ENCODE measurements around the gene ADK. TPM values are rescaled to one million over a fixed set of nuclear protein-coding genes. Genes with fewer than 3 reads are reported as not detected.
"Not testable (repeated sequence)": the region's sequence is repeated elsewhere in the genome, so short reads cannot be mapped to it uniquely, and the experiment has no call there.

ADK gene
- total and polyA plus RNA-seq, 5 donors from 2014 or later = 33.3 to 83.0 (median 63.7) TPM

GRCh38 chr10:74207691-74208480, 56.9 kb downstream of the ADK start:
- H3K36me3 Mint-ChIP-seq = peaks cover 14% of the 10 kb centered on the region
- H3K27ac Mint-ChIP-seq = no peak overlapping the region
- DNase-seq = no peak
- Histone ChIP-seq H3K27ac (ENCODE audit: insufficient read depth, low read length, poor library complexity, severe bottlenecking) (no peak overlapping the region), H3K4me3 (ENCODE audit: low read depth, low read length) (no peak overlapping the region), H3K36me3 (ENCODE audit: control insufficient read depth, insufficient read depth, low read length) (peaks cover 6% of the 10 kb centered on the region), H3K27me3 (ENCODE audit: control insufficient read depth, insufficient read depth, low read length) (no peaks in the 10 kb centered on the region), H3K9me3 (ENCODE audit: control insufficient read depth in 2 of 2, low read length in 2 of 2) (no peaks in the 10 kb centered on the region), H3K4me1 (ENCODE audit: control insufficient read depth, insufficient read depth, low read length, poor library complexity, severe bottlenecking) (no peaks in the 10 kb centered on the region)
- peaks cover 13 to 22% (median 19%) of the 10 kb centered on the region in 4 donors for H3K4me1 Mint-ChIP-seq
- H3K9me3 Mint-ChIP-seq = no peaks in the 10 kb centered on the region
- H3K4me3 Mint-ChIP-seq = no peak overlapping the region
- no peak for ATAC-seq (ENCODE audit: low read depth in 2 of 2)
- H3K27me3 Mint-ChIP-seq = no peaks in the 10 kb centered on the region

- Mint-ChIP-seq H3K36me3 (peaks cover 14% of the 10 kb centered on the region), H3K4me1 (peaks cover 16 to 27% (median 23%) of the 10 kb centered on the region in 4 donors), H3K9me3 (no peaks in the 10 kb centered on the region), H3K4me3 (no peak overlapping the region), H3K27ac (peak overlapping the region in 2 of 3 donors; percentile 33 to 56), H3K27me3 (no peaks in the 10 kb centered on the region)
- DNase-seq = no peak
- Histone ChIP-seq H3K36me3 (ENCODE audit: control insufficient read depth, insufficient read depth, low read length) (peaks cover 6% of the 10 kb centered on the region), H3K9me3 (ENCODE audit: control insufficient read depth in 2 of 2, low read length in 2 of 2) (no peaks in the 10 kb centered on the region), H3K4me1 (ENCODE audit: control insufficient read depth, insufficient read depth, low read length, poor library complexity, severe bottlenecking) (peaks cover 5% of the 10 kb centered on the region), H3K27me3 (ENCODE audit: control insufficient read depth, insufficient read depth, low read length) (no peaks in the 10 kb centered on the region), H3K27ac (ENCODE audit: insufficient read depth, low read length, poor library complexity, severe bottlenecking) (no peak overlapping the region), H3K4me3 (ENCODE audit: low read depth, low read length) (no peak overlapping the region)
- no peak for ATAC-seq (ENCODE audit: low read depth in 2 of 2)
Measured at GRCh38 chr10:74208997-74209396, 58.0 kb downstream of the ADK start.

GRCh38 chr10:74213019-74213418, 62.0 kb downstream of the ADK start:
- Histone ChIP-seq H3K9me3 (ENCODE audit: control insufficient read depth in 2 of 2, low read length in 2 of 2) (no peaks in the 10 kb centered on the region), H3K27ac (ENCODE audit: insufficient read depth, low read length, poor library complexity, severe bottlenecking) (no peak overlapping the region), H3K36me3 (ENCODE audit: control insufficient read depth, insufficient read depth, low read length) (no peaks in the 10 kb centered on the region), H3K4me1 (ENCODE audit: control insufficient read depth, insufficient read depth, low read length, poor library complexity, severe bottlenecking) (peaks cover 5% of the 10 kb centered on the region), H3K4me3 (ENCODE audit: low read depth, low read length) (no peak overlapping the region), H3K27me3 (ENCODE audit: control insufficient read depth, insufficient read depth, low read length) (no peaks in the 10 kb centered on the region)
- DNase-seq (no peak), ATAC-seq (ENCODE audit: low read depth in 2 of 2) (no peak)
- no peaks in the 10 kb centered on the region for H3K36me3 Mint-ChIP-seq
- no peaks in the 10 kb centered on the region for H3K9me3 Mint-ChIP-seq
- H3K4me3 Mint-ChIP-seq = no peak overlapping the region
- peaks cover 15 to 24% (median 18%) of the 10 kb centered on the region in 4 donors for H3K4me1 Mint-ChIP-seq
- peak overlapping the region in 1 of 3 donors; percentile 8 for H3K27ac Mint-ChIP-seq
- H3K27me3 Mint-ChIP-seq = no peaks in the 10 kb centered on the region

DNA sequence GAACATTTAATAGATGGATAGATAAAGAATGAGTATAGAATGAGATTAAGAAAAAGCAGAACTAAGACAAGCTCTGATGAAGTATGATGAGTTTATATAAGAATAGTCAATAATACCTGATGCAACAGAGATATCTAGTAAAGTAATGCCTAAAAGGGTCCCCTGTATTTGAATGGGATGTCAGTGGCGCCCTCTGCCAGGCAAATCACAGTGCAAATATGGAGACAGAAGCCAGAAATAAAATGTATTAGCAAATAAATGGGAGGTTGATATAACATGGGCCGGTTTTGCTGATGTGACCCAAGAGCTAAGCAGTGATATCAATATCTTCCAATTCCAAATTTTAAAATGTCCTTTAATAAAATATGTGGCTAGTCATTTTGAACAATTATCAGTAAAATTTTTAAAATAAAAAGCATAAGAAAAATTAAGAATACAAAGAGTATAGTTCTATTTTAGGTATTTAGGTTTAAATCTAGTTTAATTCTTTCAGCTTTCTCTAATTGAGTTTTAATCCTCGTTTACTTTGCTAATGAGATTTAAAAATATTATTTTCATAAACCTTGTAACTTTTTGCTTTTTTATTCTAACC, 62.6 kb downstream of the ADK start:
- DNase-seq = peak; percentile 12 to 64 (median 61)
- Mint-ChIP-seq H3K4me3 (no peak overlapping the region), H3K36me3 (no peaks in the 10 kb centered on the region), H3K4me1 (peaks cover 15 to 24% (median 18%) of the 10 kb centered on the region in 4 donors), H3K27me3 (no peaks in the 10 kb centered on the region), H3K27ac (no peak overlapping the region), H3K9me3 (no peaks in the 10 kb centered on the region)
- H3K9me3 ChIP-seq (ENCODE audit: control insufficient read depth in 2 of 2, low read length in 2 of 2) = no peaks in the 10 kb centered on the region
- H3K4me1 ChIP-seq (ENCODE audit: control insufficient read depth, insufficient read depth, low read length, poor library complexity, severe bottlenecking) = peaks cover 5% of the 10 kb centered on the region
- H3K4me3 ChIP-seq (ENCODE audit: low read depth, low read length) = no peak overlapping the region
- H3K27ac ChIP-seq (ENCODE audit: insufficient read depth, low read length, poor library complexity, severe bottlenecking) = no peak overlapping the region
- no peaks in the 10 kb centered on the region for H3K27me3 ChIP-seq (ENCODE audit: control insufficient read depth, insufficient read depth, low read length)
- ATAC-seq (ENCODE audit: low read depth in 2 of 2) = peak; percentile 61 to 65
- no peaks in the 10 kb centered on the region for H3K36me3 ChIP-seq (ENCODE audit: control insufficient read depth, insufficient read depth, low read length)

GRCh38 chr10:74217110-74217509, 66.1 kb downstream of the ADK start:
- not testable (repeated sequence) for H3K9me3 ChIP-seq (ENCODE audit: control insufficient read depth in 2 of 2, low read length in 2 of 2); H3K27me3 ChIP-seq (ENCODE audit: control insufficient read depth, insufficient read depth, low read length); ATAC-seq (ENCODE audit: low read depth in 2 of 2); H3K36me3 Mint-ChIP-seq; H3K27me3 Mint-ChIP-seq; H3K4me3 Mint-ChIP-seq; DNase-seq; H3K27ac ChIP-seq (ENCODE audit: insufficient read depth, low read length, poor library complexity, severe bottlenecking); H3K27ac Mint-ChIP-seq; H3K36me3 ChIP-seq (ENCODE audit: control insufficient read depth, insufficient read depth, low read length); H3K4me1 ChIP-seq (ENCODE audit: control insufficient read depth, insufficient read depth, low read length, poor library complexity, severe bottlenecking); H3K4me3 ChIP-seq (ENCODE audit: low read depth, low read length); H3K9me3 Mint-ChIP-seq
- H3K4me1 Mint-ChIP-seq = peaks cover 12 to 21% (median 14%) of the 10 kb centered on the region in 4 donors

- H3K27me3 Mint-ChIP-seq; DNase-seq; H3K36me3 ChIP-seq (ENCODE audit: control insufficient read depth, insufficient read depth, low read length); H3K9me3 ChIP-seq (ENCODE audit: control insufficient read depth in 2 of 2, low read length in 2 of 2); H3K9me3 Mint-ChIP-seq; H3K27me3 ChIP-seq (ENCODE audit: control insufficient read depth, insufficient read depth, low read length); H3K27ac ChIP-seq (ENCODE audit: insufficient read depth, low read length, poor library complexity, severe bottlenecking); H3K4me3 Mint-ChIP-seq; ATAC-seq (ENCODE audit: low read depth in 2 of 2); H3K36me3 Mint-ChIP-seq; H3K27ac Mint-ChIP-seq; H3K4me3 ChIP-seq (ENCODE audit: low read depth, low read length): not testable (repeated sequence)
- H3K4me1 ChIP-seq (ENCODE audit: control insufficient read depth, insufficient read depth, low read length, poor library complexity, severe bottlenecking) = peaks cover 18% of the 10 kb centered on the region
- H3K4me1 Mint-ChIP-seq = peaks cover 14 to 27% (median 16%) of the 10 kb centered on the region in 4 donors
Measured at GRCh38 chr10:74222467-74222866, 71.4 kb downstream of the ADK start.

DNA sequence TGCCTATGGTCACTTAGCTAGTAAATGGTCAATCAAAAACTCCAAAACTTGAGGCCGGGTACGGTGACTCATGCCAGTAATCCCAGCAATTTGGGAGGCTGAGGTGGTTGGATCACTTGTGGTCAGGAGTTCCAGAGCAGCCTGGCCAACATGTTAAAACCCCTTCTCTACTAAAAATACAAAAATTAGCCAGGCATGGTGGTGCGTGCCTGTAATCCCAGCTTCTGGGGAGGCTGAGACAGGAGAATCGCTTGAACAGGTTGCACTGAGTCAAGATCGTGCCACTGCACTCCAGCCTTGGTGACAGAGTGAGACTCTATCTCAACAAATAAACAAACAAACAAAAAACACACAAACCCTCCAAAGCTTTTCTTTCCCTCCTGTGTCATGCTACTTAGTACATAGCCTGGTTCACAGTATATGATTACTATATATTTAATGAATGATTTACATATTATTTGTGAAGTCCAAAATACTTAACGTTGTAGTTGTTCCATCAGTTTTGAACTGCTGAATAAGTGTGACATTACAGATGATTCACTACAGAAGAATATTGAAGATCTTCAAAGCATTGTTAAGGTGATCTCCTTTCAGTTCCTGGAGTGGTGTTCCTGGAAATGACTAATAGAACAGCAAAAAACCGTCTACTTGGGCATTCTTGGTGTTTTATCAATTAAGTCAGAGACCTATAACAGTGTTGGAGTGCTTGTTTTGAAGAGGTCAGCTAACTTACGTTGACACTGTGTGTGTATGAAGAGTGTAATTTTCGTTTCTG, 72.9 kb downstream of the ADK start:
- Mint-ChIP-seq H3K9me3 (peaks cover 0 to 4% (median 0%) of the 10 kb centered on the region in 7 donors), H3K36me3 (no peaks in the 10 kb centered on the region), H3K27ac (peak overlapping the region; percentile 75 to 95 (median 91)), H3K4me3 (peak overlapping the region in 1 of 4 donors; percentile 25), H3K27me3 (no peaks in the 10 kb centered on the region), H3K4me1 (peaks cover 18 to 39% (median 26%) of the 10 kb centered on the region in 4 donors)
- DNase-seq (peak in 1 of 3 donors; percentile 66), ATAC-seq (ENCODE audit: low read depth in 2 of 2) (peak; percentile 60)
- H3K36me3 ChIP-seq (ENCODE audit: control insufficient read depth, insufficient read depth, low read length) = no peaks in the 10 kb centered on the region
- H3K27ac ChIP-seq (ENCODE audit: insufficient read depth, low read length, poor library complexity, severe bottlenecking) = peak overlapping the region; percentile 28
- H3K27me3 ChIP-seq (ENCODE audit: control insufficient read depth, insufficient read depth, low read length) = no peaks in the 10 kb centered on the region
- no peaks in the 10 kb centered on the region for H3K9me3 ChIP-seq (ENCODE audit: control insufficient read depth in 2 of 2, low read length in 2 of 2)
- H3K4me1 ChIP-seq (ENCODE audit: control insufficient read depth, insufficient read depth, low read length, poor library complexity, severe bottlenecking) = peaks cover 33% of the 10 kb centered on the region
- H3K4me3 ChIP-seq (ENCODE audit: low read depth, low read length) = no peak overlapping the region

Measured in CD4-positive, CD25-positive, alpha-beta regulatory T cell (primary cell).